Right atrium auricular region (tissue), 2 donors: ENCODE results near the gene IL22. TPM values are rescaled to one million over a fixed set of nuclear protein-coding genes. Genes with fewer than 3 reads are reported as not detected.
A peak's percentile ranks its signal among the peaks of the same experiment; 100 is the strongest.

Experiments
- DNase-seq: peaks from one replicate; pipeline ENCODE4 v3.0.0-alpha.2; 2019; ENCODE audit warnings: low spot score
- H3K27ac ChIP-seq, 2 donors: fragments of 200-600 bp; sonication (generic); 1 replicate in 1 of 2; 2 replicates in 1 of 2; pipeline ENCODE4 v1.5.1; 2016 to 2019
- H3K27me3 ChIP-seq, 2 donors: fragments of 200-600 bp; sonication (generic); one replicate each; pipeline versions ENCODE4 v1.5.1 to v1.6.0; 2017 to 2019
- H3K36me3 ChIP-seq: fragments of 200-600 bp; sonication (generic); one replicate; pipeline ENCODE4 v1.5.1; 2016
- H3K4me1 ChIP-seq, 2 donors: fragments of 200-600 bp; sonication (generic); one replicate each; pipeline versions ENCODE4 v1.5.1 to v1.6.0; 2017 to 2019
- H3K4me3 ChIP-seq, 2 donors: fragments of 200-600 bp; sonication (generic); 1 replicate in 1 of 2; 2 replicates in 1 of 2; pipeline ENCODE4 v1.5.1; 2017 to 2019; ENCODE audit warnings: mild to moderate bottlenecking in 1 of 2, moderate library complexity in 1 of 2
- H3K9me3 ChIP-seq, 2 donors: fragments of 200-600 bp; sonication (generic); one replicate each; pipeline ENCODE4 v1.5.1; 2019
- total RNA-seq, 2 donors: library from RNA; depleted of rRNA; stranded (reverse); fragments of >200 nt; gene quantifications; one replicate each; pipeline ENCODE4 v1.1.0, GENCODE V29; 2016
- TF ChIP-seq, protein P1 (sequence below), 2 donors: fragments of 200-600 bp; sonication (generic); IDR thresholded peaks; one replicate each; pipeline ENCODE4 v1.5.1; 2019; ENCODE audit warnings: antibody characterized with exemption in 2 of 2

The IL22 gene
- total RNA-seq, 2 donors from 2014 or later = not detected

DNA sequence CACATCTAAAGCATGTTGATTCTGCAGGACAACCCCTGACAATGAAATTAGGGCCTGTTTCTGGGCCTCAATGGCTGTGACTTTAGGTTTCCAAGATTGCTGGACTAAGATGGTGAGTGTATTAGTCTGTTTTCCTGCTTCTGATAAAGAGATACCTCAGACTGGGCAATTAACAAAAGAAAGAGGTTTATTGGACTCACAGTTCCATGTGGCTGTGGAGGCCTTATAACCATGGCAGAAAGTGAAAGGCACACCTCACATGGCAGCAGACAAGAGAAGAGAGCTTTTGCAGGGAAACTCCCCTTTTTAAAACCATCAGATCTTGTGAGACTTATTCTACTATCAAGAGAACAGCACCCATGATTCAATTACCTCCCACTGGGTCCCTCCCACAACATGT, 10.6 kb downstream of the IL22 start:
- no peaks in the 10 kb centered on the region for H3K27me3 ChIP-seq
- peaks cover 0 to 46% of the 10 kb centered on the region in 2 donors for H3K4me1 ChIP-seq
- no peaks in the 10 kb centered on the region for H3K9me3 ChIP-seq
- DNase-seq = no peak
- no peaks in the 10 kb centered on the region for H3K36me3 ChIP-seq
- H3K4me3 ChIP-seq = no peak overlapping the region
- TF ChIP-seq, protein P1, sequence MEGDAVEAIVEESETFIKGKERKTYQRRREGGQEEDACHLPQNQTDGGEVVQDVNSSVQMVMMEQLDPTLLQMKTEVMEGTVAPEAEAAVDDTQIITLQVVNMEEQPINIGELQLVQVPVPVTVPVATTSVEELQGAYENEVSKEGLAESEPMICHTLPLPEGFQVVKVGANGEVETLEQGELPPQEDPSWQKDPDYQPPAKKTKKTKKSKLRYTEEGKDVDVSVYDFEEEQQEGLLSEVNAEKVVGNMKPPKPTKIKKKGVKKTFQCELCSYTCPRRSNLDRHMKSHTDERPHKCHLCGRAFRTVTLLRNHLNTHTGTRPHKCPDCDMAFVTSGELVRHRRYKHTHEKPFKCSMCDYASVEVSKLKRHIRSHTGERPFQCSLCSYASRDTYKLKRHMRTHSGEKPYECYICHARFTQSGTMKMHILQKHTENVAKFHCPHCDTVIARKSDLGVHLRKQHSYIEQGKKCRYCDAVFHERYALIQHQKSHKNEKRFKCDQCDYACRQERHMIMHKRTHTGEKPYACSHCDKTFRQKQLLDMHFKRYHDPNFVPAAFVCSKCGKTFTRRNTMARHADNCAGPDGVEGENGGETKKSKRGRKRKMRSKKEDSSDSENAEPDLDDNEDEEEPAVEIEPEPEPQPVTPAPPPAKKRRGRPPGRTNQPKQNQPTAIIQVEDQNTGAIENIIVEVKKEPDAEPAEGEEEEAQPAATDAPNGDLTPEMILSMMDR (IDR thresholded peaks at IDR 0.05) = no peak
- H3K27ac ChIP-seq = no peak overlapping the region

DNA sequence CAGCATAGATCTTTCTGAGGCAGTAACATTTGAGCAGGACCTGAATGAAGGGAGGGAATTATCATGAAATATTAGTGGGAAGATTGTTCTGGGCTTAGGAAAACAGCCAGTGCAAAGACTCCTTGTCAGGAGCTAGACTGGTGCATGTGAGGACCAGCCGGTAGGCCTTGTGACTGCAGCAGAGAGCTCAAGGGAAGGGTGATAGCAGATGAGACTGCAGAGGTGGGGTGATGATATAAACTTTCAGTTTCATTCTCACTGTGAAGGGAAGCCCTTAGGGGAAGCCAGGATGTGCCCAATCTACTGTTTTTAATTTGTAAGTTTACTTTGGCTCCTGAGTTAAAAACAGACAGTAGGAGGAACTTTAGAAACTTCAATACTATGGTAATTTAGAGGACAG, 12.4 kb downstream of the IL22 start:
- Histone ChIP-seq H3K27me3 (no peaks in the 10 kb centered on the region), H3K36me3 (no peaks in the 10 kb centered on the region), H3K27ac (no peak overlapping the region), H3K4me1 (peaks cover 0 to 56% of the 10 kb centered on the region in 2 donors), H3K9me3 (no peaks in the 10 kb centered on the region), H3K4me3 (no peak overlapping the region)
- TF ChIP-seq, protein P1 (IDR thresholded peaks at IDR 0.05) = no peak
- no peak for DNase-seq

DNA sequence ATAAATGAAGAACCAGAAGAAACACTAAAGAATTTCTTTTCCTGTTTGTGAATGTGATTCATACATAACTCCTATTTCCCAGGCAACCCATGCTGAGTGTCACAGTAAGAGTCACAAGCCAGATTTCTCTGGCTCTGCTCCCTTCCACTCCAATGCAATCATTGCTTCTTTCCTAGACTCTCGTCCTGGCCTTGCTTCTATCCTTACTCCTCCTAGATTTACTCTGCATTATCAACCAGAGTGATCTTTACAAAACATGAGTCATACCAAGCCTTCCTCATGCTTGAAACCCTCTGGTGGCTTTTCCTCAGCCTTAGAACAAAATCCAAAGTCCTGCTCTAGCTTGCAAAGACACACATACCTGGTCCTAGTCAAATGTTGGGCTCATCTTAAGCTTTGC, 13.3 kb downstream of the IL22 start:
- no peak for DNase-seq
- Histone ChIP-seq H3K4me1 (peaks cover 0 to 48% of the 10 kb centered on the region in 2 donors), H3K27me3 (no peaks in the 10 kb centered on the region), H3K36me3 (no peaks in the 10 kb centered on the region), H3K4me3 (no peak overlapping the region), H3K9me3 (no peaks in the 10 kb centered on the region), H3K27ac (no peak overlapping the region)
- TF ChIP-seq, protein P1 (IDR thresholded peaks at IDR 0.05) = no peak

DNA sequence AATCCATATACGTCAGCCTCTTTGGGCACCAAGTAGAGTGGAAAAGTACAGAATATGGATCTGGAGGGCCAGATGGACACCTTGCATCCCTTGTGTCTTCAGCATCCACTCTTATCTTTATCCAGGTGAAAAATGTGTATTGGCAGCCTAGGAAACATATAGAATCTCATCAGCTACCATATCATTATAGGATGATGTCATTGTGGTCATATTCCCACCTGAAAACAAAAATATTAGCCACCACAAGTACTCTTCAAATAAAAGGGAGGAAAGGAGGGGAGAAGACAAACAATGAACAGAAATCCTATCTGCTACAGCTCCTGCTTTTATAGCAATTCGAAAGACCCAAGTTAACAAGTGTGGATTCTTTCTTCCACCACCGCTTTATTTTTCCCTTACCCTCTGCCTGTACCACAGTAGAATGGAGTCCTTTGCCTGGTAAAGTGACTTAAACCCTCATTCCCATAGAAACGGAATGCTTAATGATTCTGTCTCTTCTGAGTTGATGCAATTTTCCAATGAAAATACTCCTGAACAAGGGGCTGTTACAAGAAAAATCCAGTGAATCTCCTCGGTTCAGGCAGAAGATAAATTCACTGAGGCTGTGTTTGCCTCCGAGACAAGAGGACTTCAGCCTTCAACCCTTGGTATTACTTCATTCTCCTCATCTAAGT, 14.0 kb downstream of the IL22 start:
- peaks cover 0 to 44% of the 10 kb centered on the region in 2 donors for H3K4me1 ChIP-seq
- H3K27ac ChIP-seq = no peak overlapping the region
- no peak for DNase-seq
- no peaks in the 10 kb centered on the region for H3K36me3 ChIP-seq
- no peaks in the 10 kb centered on the region for H3K27me3 ChIP-seq
- H3K9me3 ChIP-seq = no peaks in the 10 kb centered on the region
- no peak overlapping the region for H3K4me3 ChIP-seq
- TF ChIP-seq, protein P1 (IDR thresholded peaks at IDR 0.05) = no peak

DNA sequence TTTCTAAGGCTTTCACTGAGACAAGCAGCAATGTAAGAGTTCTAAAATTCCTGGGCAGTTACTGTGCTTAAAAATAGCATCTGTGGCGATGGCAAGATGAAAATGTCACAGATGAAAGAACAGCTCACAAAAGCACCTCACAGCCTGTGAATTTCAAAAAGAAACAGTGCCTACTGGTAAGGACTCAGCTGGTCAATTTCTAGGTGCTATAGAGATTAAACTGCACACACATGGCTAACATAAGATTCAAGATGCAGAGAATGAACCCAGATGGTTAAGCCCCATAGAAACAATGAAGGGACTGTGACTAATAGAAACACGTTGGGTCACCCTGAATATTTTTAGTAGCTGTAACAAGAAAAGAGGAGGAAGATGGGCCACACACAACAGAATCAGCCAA, 15.8 kb downstream of the IL22 start:
- Histone ChIP-seq H3K27ac (peak overlapping the region; percentile 33 to 42), H3K4me3 (no peak overlapping the region), H3K36me3 (no peaks in the 10 kb centered on the region), H3K4me1 (peaks cover 0 to 44% of the 10 kb centered on the region in 2 donors), H3K9me3 (no peaks in the 10 kb centered on the region), H3K27me3 (no peaks in the 10 kb centered on the region)
- TF ChIP-seq, protein P1 (IDR thresholded peaks at IDR 0.05) = no peak
- DNase-seq = no peak

GRCh38 chr12:68237078-68237477, 16.3 kb downstream of the IL22 start:
- H3K27me3 ChIP-seq = no peaks in the 10 kb centered on the region
- no peaks in the 10 kb centered on the region for H3K9me3 ChIP-seq
- DNase-seq = no peak
- no peaks in the 10 kb centered on the region for H3K36me3 ChIP-seq
- TF ChIP-seq, protein P1 (IDR thresholded peaks at IDR 0.05) = peak in 1 of 2 donors; percentile 33
- H3K27ac ChIP-seq = peak overlapping the region; percentile 33 to 42
- H3K4me3 ChIP-seq = peak overlapping the region; percentile 20 to 38
- H3K4me1 ChIP-seq = peaks cover 0 to 44% of the 10 kb centered on the region in 2 donors
